Panc1 (cell line): Measurements from ENCODE around the gene F13A1. TPM values are rescaled to one million over a fixed set of nuclear protein-coding genes. Genes with fewer than 3 reads are reported as not detected.

Experiments used
- ATAC-seq: fragments of 200-7000 bp; cut with Tn5 transposase; 2 replicates; pipeline ENCODE4 v1.9.1; 2020; ENCODE audit warnings: mild to moderate bottlenecking, moderate library complexity
- BruUV-seq: library from RNA; stranded (reverse); fragments of 400-500 nt; replicated peaks from 2 replicates; lab custom pipeline; 2021; lab: Mats Ljungman, UMichigan
- CTCF ChIA-PET: fragments of 300-600 bp; sonication (Branson Sonifier 250); formaldehyde crosslinking; loops from one replicate; lab custom pipeline; 2022; ENCODE audit warnings: antibody characterized with exemption; lab: Charles Lee
- POLR2A ChIA-PET: fragments of 300-600 bp; sonication (Branson Sonifier 250); formaldehyde crosslinking; loops from one replicate; lab custom pipeline; 2022; ENCODE audit warnings: antibody characterized with exemption; lab: Charles Lee
- DNase-seq: peaks from one replicate; pipeline ENCODE4 v3.0.0-alpha.2; 2010; ENCODE audit warnings: low read depth, low spot score
- H3K27ac ChIP-seq: 2 replicates; pipeline ENCODE4 v1.5.1; 2011; ENCODE audit warnings: mild to moderate bottlenecking, low read length, inconsistent platforms
- H3K27me3 ChIP-seq: fragments of 200-500 bp; sonication (Bioruptor generic); 2 replicates; pipeline ENCODE4 v1.6.0; 2014; ENCODE audit warnings: low read length, inconsistent platforms; ENCODE audit not compliant: control insufficient read depth, insufficient read depth
- H3K36me3 ChIP-seq: fragments of 200-500 bp; sonication (Bioruptor generic); 2 replicates; pipeline ENCODE4 v1.5.1; 2014; ENCODE audit warnings: inconsistent platforms, mild to moderate bottlenecking, low read length, moderate library complexity; ENCODE audit not compliant: control insufficient read depth, insufficient read depth
- H3K4me1 ChIP-seq: 2 replicates; pipeline ENCODE4 v1.5.1; 2011; ENCODE audit warnings: inconsistent platforms, mild to moderate bottlenecking, low read length, moderate library complexity; ENCODE audit not compliant: control insufficient read depth, insufficient read depth
- H3K4me3 ChIP-seq, 2 experiments: 2 replicates each; pipeline ENCODE4 v1.5.1; 2011 to 2012; ENCODE audit warnings: low read depth in 2 of 2, low read length in 2 of 2, mild to moderate bottlenecking in 2 of 2, inconsistent platforms in 1 of 2, moderate library complexity in 1 of 2
- H3K9me3 ChIP-seq: fragments of 200-500 bp; sonication (Bioruptor generic); 2 replicates; pipeline ENCODE4 v1.5.1; 2014; ENCODE audit warnings: low read depth, mild to moderate bottlenecking, inconsistent platforms, low read length, moderate library complexity; ENCODE audit not compliant: control insufficient read depth, insufficient read depth
- POLR2AphosphoS5 ChIP-seq: IDR thresholded peaks from 2 replicates; pipeline ENCODE4 v1.6.1; 2012; ENCODE audit warnings: mild to moderate bottlenecking, low read depth, low read length, moderate library complexity
- REST ChIP-seq, 2 experiments: IDR thresholded peaks; 2 replicates each; pipeline ENCODE4 v1.6.1; 2011 to 2012; ENCODE audit warnings: low read depth in 2 of 2, control low read depth in 1 of 2, low read length in 1 of 2, mild to moderate bottlenecking in 1 of 2, moderate library complexity in 1 of 2; ENCODE audit not compliant: insufficient read depth in 1 of 2
- SIN3A ChIP-seq: IDR thresholded peaks from 2 replicates; pipeline ENCODE4 v1.6.1; 2012; ENCODE audit warnings: low read depth, mild to moderate bottlenecking, low read length, moderate library complexity, borderline replicate concordance; ENCODE audit not compliant: insufficient read depth
- TCF7L2 ChIP-seq: IDR thresholded peaks from 2 replicates; pipeline ENCODE4 v1.6.1; 2011; ENCODE audit warnings: mild to moderate bottlenecking, low read depth, low read length, inconsistent platforms
- in situ Hi-C: cut with HindIII; loops from 2 replicates; pipeline ENCODE4 v1.10.0; 2016; ENCODE audit warnings: low sequenced_read_pairs, low pct_unique_long_range_greater_than_20kb
- intact Hi-C: fragments of 100-400 bp; cut with micrococcal nuclease; formaldehyde crosslinking; loops from one replicate; pipeline ENCODE4 v1.10.0; 2022; ENCODE audit not compliant: unreplicated experiment
- total RNA-seq: library from RNA; stranded (reverse); gene quantifications from one replicate; pipeline ENCODE4 v1.2.1, GENCODE V29; 2021; ENCODE audit not compliant: unreplicated experiment
- TF ChIP-seq, protein P1 (sequence below): fragments of 450-650 bp; IDR thresholded peaks from 2 replicates; pipeline ENCODE4 v1.5.1; 2017; ENCODE audit warnings: mild to moderate bottlenecking

F13A1 gene
- total RNA-seq, 1 experiment from 2014 or later, result 0.26 TPM

DNA sequence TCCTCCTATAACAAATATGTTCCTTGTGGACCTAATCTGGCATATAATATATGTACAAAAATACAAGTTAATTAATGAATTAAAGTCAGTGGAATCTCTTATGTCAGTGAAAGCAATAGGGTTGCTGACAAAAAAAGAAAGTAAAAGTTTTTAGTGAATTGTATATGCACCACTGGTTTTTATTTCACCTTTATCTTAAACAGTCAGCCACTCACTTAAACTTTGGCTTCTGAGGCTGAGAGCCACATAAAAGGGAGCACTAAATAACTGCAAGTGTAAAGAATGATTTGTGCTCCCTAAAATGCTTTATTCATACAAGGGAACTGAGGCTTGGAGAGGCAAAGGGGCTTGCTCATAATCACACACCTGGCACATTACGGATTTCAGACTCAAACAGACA, 9.9 kb upstream of the F13A1 start:
- no peaks in the 10 kb centered on the region; the same call in 1 of the 2 replicates for H3K27me3 ChIP-seq
- no TSS peak for BruUV-seq
- H3K36me3 ChIP-seq, result no peaks in the 10 kb centered on the region
- intact Hi-C loops (no loop called here), in situ Hi-C loops (no loop called here)
- no peaks in the 10 kb centered on the region for H3K4me1 ChIP-seq
- TF ChIP-seq POLR2AphosphoS5, result no peak
- TF ChIP-seq, protein P1, sequence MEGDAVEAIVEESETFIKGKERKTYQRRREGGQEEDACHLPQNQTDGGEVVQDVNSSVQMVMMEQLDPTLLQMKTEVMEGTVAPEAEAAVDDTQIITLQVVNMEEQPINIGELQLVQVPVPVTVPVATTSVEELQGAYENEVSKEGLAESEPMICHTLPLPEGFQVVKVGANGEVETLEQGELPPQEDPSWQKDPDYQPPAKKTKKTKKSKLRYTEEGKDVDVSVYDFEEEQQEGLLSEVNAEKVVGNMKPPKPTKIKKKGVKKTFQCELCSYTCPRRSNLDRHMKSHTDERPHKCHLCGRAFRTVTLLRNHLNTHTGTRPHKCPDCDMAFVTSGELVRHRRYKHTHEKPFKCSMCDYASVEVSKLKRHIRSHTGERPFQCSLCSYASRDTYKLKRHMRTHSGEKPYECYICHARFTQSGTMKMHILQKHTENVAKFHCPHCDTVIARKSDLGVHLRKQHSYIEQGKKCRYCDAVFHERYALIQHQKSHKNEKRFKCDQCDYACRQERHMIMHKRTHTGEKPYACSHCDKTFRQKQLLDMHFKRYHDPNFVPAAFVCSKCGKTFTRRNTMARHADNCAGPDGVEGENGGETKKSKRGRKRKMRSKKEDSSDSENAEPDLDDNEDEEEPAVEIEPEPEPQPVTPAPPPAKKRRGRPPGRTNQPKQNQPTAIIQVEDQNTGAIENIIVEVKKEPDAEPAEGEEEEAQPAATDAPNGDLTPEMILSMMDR, result no peak
- no peak for TF ChIP-seq REST (IDR thresholded peaks at IDR 0.05; ENCODE audit: insufficient read depth in 1 of 2, low read depth in 2 of 2, low read length in 1 of 2)
- no peak for TF ChIP-seq SIN3A
- no peak for TF ChIP-seq TCF7L2
- POLR2A ChIA-PET, result no interaction called here
- CTCF ChIA-PET, result no interaction called here
- ATAC-seq, result no peak
- no peaks in the 10 kb centered on the region for H3K9me3 ChIP-seq
- no peak overlapping the region for H3K27ac ChIP-seq
- H3K4me3 ChIP-seq, result no peak overlapping the region
- DNase-seq, result no peak

DNA sequence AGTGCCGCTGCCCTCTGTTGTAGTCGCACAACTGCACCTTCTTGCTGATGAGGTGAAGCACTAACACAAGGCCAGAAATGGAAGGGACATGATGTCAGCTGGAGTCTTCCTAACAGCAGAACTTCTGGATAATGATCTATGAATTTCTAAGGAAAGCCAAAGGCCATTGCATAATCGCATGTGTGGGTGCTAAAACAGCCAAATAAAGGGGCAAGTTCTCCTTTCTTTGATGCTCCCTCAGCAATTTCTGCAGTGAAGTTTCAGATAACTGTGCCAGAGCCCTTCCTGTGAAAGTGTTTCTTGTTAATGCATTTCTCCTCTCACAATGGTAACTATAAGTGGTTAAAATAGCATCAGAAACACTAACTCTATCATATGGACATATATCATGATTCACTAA, 8.0 kb upstream of the F13A1 start:
- ChIA-PET CTCF (no interaction called here), POLR2A (no interaction called here)
- in situ Hi-C loops (no loop called here), intact Hi-C loops (no loop called here)
- BruUV-seq, result no TSS peak
- no peak for ATAC-seq
- no peak for DNase-seq
- no peak overlapping the region for H3K27ac ChIP-seq
- peaks cover 2% of the 10 kb centered on the region; the same call in 1 of the 2 replicates for H3K27me3 ChIP-seq
- H3K9me3 ChIP-seq, result no peaks in the 10 kb centered on the region
- no peaks in the 10 kb centered on the region for H3K36me3 ChIP-seq
- TF ChIP-seq POLR2AphosphoS5, result no peak
- TF ChIP-seq, protein P1, result no peak
- TF ChIP-seq TCF7L2, result no peak
- no peak for TF ChIP-seq SIN3A
- TF ChIP-seq REST (IDR thresholded peaks at IDR 0.05; ENCODE audit: insufficient read depth in 1 of 2, low read depth in 2 of 2, low read length in 1 of 2), result no peak
- H3K4me1 ChIP-seq, result no peaks in the 10 kb centered on the region
- H3K4me3 ChIP-seq, result no peak overlapping the region
